Measurements from ENCODE around the gene MT3.

MT3 gene

DNA sequence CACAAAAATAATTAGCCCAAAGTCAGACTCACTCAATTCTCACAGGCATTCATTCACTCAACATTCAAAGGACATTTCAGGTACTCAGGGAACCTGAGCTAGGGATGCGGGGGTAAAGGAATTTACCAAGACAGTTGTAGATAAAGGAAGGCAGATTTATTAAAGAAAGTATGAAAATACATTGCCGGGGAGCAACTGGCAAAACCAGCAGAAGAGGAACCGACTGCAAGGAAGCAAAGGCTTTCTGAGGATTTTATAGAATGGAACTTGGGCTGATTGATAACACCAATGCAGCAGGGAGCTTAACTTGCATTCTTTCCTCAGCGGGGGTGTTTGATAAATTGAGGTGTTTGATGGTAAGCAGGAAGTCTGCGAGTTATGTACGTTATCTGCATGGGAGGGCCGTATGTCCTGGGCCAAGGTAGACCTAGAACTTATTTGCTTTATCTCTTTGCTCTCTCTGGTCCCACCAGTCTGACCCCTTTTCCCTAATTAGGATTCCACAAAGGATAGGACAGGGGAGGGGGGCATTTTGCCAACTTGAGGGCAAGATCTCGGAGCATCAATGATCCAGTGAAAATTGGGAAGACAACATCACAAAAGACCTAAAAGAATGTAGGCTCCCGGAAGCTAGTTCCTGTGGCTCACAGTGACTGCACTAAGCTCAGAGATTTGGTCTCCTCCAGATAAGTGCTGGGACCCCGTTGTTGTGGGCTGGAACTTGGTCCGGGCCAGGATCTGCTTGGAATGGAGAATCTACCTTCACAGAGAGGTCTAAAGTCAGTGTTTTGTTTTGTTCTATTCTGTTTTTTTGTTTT is 5.8 kb upstream of the MT3 start:
- no peak for DNase-seq (ENCODE audit: insufficient read length)
- FAIRE-seq, result no peak
- TF ChIP-seq POLR2A (IDR thresholded peaks at IDR 0.05; ENCODE audit: low read depth, low read length), result no peak
- no peak for TF ChIP-seq POLR2AphosphoS5 (IDR thresholded peaks at IDR 0.05; ENCODE audit: low read depth, low read length)
- TF ChIP-seq TAF1 (IDR thresholded peaks at IDR 0.05; ENCODE audit: borderline replicate concordance, low read depth, low read length), result no peak

GRCh38 chr16:56584276-56584675 is 5.1 kb upstream of the MT3 start:
- no peak for TF ChIP-seq POLR2AphosphoS5 (IDR thresholded peaks at IDR 0.05; ENCODE audit: low read depth, low read length)
- no peak for TF ChIP-seq POLR2A (IDR thresholded peaks at IDR 0.05; ENCODE audit: low read depth, low read length)
- no peak for TF ChIP-seq TAF1 (IDR thresholded peaks at IDR 0.05; ENCODE audit: borderline replicate concordance, low read depth, low read length)
- DNase-seq (ENCODE audit: insufficient read length) (no peak), FAIRE-seq (no peak)

GRCh38 chr16:56588781-56589140 is 567 bp upstream of the MT3 start:
- no peak for DNase-seq (ENCODE audit: insufficient read length)
- no peak for FAIRE-seq
- TF ChIP-seq TAF1 (IDR thresholded peaks at IDR 0.05; ENCODE audit: borderline replicate concordance, low read depth, low read length) (no peak), POLR2A (IDR thresholded peaks at IDR 0.05; ENCODE audit: low read depth, low read length) (no peak), POLR2AphosphoS5 (IDR thresholded peaks at IDR 0.05; ENCODE audit: low read depth, low read length) (no peak)

DNA sequence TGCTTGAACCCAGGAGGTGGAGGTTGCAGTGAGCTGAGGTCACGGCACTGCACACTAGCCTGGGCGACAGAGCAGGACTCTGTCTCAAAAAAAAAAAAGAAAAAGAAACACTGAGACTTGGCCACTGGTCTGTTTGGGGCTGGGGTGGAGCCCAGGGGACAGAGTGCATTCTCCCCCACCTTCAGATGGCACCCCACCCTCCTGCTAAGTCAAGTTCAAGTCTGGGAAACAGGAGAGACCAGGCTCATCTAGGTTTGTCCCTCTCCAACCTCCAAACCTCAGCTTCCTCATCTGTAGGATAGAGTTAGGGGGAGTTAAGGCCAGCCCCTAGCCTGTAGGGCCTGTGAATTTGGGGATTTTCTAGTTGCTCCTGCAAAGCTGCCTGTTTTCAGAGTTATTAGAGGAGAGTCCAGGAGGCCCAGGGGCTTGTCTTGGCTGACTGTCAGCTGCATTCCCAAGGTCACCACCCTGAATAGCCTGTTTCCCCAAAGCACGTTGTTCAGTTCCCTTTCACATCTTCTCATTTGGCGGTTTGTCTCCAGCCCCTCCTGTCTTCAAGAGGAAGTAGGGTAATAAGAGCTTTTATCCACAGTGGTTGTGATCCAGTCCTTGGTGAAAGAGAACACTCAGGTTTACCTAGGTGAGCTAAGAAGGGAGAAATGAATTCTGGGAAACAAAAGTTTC is 2.2 kb downstream of the MT3 start:
- no peak for DNase-seq (ENCODE audit: insufficient read length)

GRCh38 chr16:56593573-56594291 is 4.4 kb downstream of the MT3 start:
- FAIRE-seq, result peak; percentile 24
- no peak for DNase-seq (ENCODE audit: insufficient read length)
- TF ChIP-seq TAF1 (IDR thresholded peaks at IDR 0.05; ENCODE audit: borderline replicate concordance, low read depth, low read length) (no peak), POLR2AphosphoS5 (IDR thresholded peaks at IDR 0.05; ENCODE audit: low read depth, low read length) (no peak), POLR2A (IDR thresholded peaks at IDR 0.05; ENCODE audit: low read depth, low read length) (no peak)

More for the DNA sequence above, 2.2 kb downstream of the MT3 start:
- no peak for TF ChIP-seq POLR2A (IDR thresholded peaks at IDR 0.05; ENCODE audit: low read depth, low read length)
- TF ChIP-seq TAF1 (IDR thresholded peaks at IDR 0.05; ENCODE audit: borderline replicate concordance, low read depth, low read length), result no peak
- TF ChIP-seq POLR2AphosphoS5 (IDR thresholded peaks at IDR 0.05; ENCODE audit: low read depth, low read length), result no peak
- no peak for FAIRE-seq

DNA sequence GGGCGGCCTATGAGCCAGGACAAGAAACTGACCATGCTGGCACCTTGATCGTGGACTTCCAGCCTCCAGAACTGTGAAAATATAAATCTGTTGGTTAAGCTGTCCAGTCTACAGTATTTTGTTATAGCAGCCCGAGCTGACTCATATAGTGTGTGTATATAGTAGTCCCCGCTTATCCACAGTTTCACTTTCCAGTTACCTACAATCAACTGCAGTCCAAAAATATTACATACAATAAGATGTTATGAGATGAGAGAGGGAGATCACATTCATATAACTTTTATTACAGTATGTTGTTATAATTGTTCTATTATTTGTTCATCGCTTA is 4.9 kb downstream of the MT3 start:
- DNase-seq (ENCODE audit: insufficient read length) (no peak), FAIRE-seq (no peak)

GRCh38 chr16:56600398-56600999 is 11.2 kb downstream of the MT3 start:
- no peak for TF ChIP-seq TAF1 (IDR thresholded peaks at IDR 0.05; ENCODE audit: borderline replicate concordance, low read depth, low read length)
- no peak for TF ChIP-seq POLR2A (IDR thresholded peaks at IDR 0.05; ENCODE audit: low read depth, low read length)
- TF ChIP-seq POLR2AphosphoS5 (IDR thresholded peaks at IDR 0.05; ENCODE audit: low read depth, low read length), result no peak
- FAIRE-seq (no peak), DNase-seq (ENCODE audit: insufficient read length) (no peak)

More for the DNA sequence above, 4.9 kb downstream of the MT3 start:
- TF ChIP-seq TAF1 (IDR thresholded peaks at IDR 0.05; ENCODE audit: borderline replicate concordance, low read depth, low read length) (no peak), POLR2A (IDR thresholded peaks at IDR 0.05; ENCODE audit: low read depth, low read length) (no peak), POLR2AphosphoS5 (IDR thresholded peaks at IDR 0.05; ENCODE audit: low read depth, low read length) (no peak)

DNA sequence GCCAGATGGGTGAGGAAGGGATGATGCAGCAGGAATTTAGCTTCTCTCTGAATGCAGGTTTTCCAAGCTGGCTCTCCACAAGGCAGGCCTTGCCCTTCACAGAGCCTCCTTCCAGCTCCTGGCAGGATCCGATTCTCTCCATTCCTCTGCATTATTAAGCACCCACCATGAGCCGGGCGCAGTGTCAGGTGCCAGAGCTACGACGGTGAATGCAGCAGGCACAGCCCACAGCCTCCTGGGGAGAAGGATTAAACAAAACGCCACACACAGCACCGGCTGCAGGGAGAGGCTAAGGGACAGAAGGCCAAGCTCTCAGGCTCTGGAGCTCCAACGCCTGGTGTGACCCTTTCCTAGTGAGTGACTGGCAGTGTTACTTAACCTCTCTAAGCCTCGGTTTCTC is 12.0 kb downstream of the MT3 start:
- no peak for FAIRE-seq
- TF ChIP-seq POLR2A (IDR thresholded peaks at IDR 0.05; ENCODE audit: low read depth, low read length), result no peak
- TF ChIP-seq TAF1 (IDR thresholded peaks at IDR 0.05; ENCODE audit: borderline replicate concordance, low read depth, low read length), result no peak
- TF ChIP-seq POLR2AphosphoS5 (IDR thresholded peaks at IDR 0.05; ENCODE audit: low read depth, low read length), result no peak

GRCh38 chr16:56603589-56603988 is 14.3 kb downstream of the MT3 start:
- DNase-seq (ENCODE audit: insufficient read length) (no peak), FAIRE-seq (no peak)
- TF ChIP-seq POLR2A (IDR thresholded peaks at IDR 0.05; ENCODE audit: low read depth, low read length) (no peak), TAF1 (IDR thresholded peaks at IDR 0.05; ENCODE audit: borderline replicate concordance, low read depth, low read length) (no peak), POLR2AphosphoS5 (IDR thresholded peaks at IDR 0.05; ENCODE audit: low read depth, low read length) (no peak)

More for the DNA sequence above, 12.0 kb downstream of the MT3 start:
- no peak for DNase-seq (ENCODE audit: insufficient read length)

GRCh38 chr16:56604966-56605365 is 15.6 kb downstream of the MT3 start:
- no peak for FAIRE-seq
- no peak for DNase-seq (ENCODE audit: insufficient read length)
- TF ChIP-seq POLR2AphosphoS5 (IDR thresholded peaks at IDR 0.05; ENCODE audit: low read depth, low read length) (no peak), POLR2A (IDR thresholded peaks at IDR 0.05; ENCODE audit: low read depth, low read length) (no peak), TAF1 (IDR thresholded peaks at IDR 0.05; ENCODE audit: borderline replicate concordance, low read depth, low read length) (no peak)

GRCh38 chr16:56605475-56605874 is 16.1 kb downstream of the MT3 start:
- FAIRE-seq, result no peak
- no peak for DNase-seq (ENCODE audit: insufficient read length)
- TF ChIP-seq POLR2A (IDR thresholded peaks at IDR 0.05; ENCODE audit: low read depth, low read length), result no peak
- no peak for TF ChIP-seq POLR2AphosphoS5 (IDR thresholded peaks at IDR 0.05; ENCODE audit: low read depth, low read length)
- no peak for TF ChIP-seq TAF1 (IDR thresholded peaks at IDR 0.05; ENCODE audit: borderline replicate concordance, low read depth, low read length)
